Heart left ventricle (tissue), 16 donors: Measurements from ENCODE around the gene ATPAF2. TPM values are rescaled to one million over a fixed set of nuclear protein-coding genes. Genes with fewer than 3 reads are reported as not detected.

ENCODE experiments used
- ATAC-seq, 4 donors: fragments of 200-7000 bp; cut with Tn5 transposase; one replicate each; pipeline ENCODE4 v1.9.1; 2020 to 2022; ENCODE audit warnings: moderate library complexity in 4 of 4, mild to moderate bottlenecking in 3 of 4, moderate number of reproducible peaks in 1 of 4
- DNase-seq, 5 donors: peaks; one replicate each; pipeline ENCODE4 v3.0.0-alpha.2; 2020
- H3K27ac ChIP-seq, 12 donors: fragments of 200-600 bp; sonication (generic) in 4 of 12; one replicate each; pipeline versions ENCODE4 v1.5.0 to v1.8.0; 2016 to 2022; ENCODE audit warnings: mild to moderate bottlenecking in 2 of 12
- H3K27me3 ChIP-seq, 9 donors: fragments of 200-600 bp; sonication (generic) in 2 of 9; one replicate each; pipeline versions ENCODE4 v1.5.1 to v1.8.0; 2016 to 2022; ENCODE audit warnings: mild to moderate bottlenecking in 3 of 9
- H3K36me3 ChIP-seq, 9 donors: fragments of 200-600 bp; sonication (generic) in 2 of 9; one replicate each; pipeline versions ENCODE4 v1.5.0 to v1.8.0; 2018 to 2022; ENCODE audit warnings: mild to moderate bottlenecking in 2 of 9
- H3K4me1 ChIP-seq, 12 donors: fragments of 200-600 bp; sonication (generic) in 4 of 12; one replicate each; pipeline versions ENCODE4 v1.5.0 to v1.8.0; 2016 to 2022; ENCODE audit warnings: mild to moderate bottlenecking in 3 of 12
- H3K4me3 ChIP-seq, 12 donors: fragments of 200-600 bp; sonication (generic) in 4 of 12; one replicate each; pipeline versions ENCODE4 v1.5.0 to v1.8.0; 2017 to 2022; ENCODE audit warnings: mild to moderate bottlenecking in 9 of 12, moderate library complexity in 4 of 12
- H3K9me3 ChIP-seq, 12 donors: fragments of 200-600 bp; sonication (generic) in 4 of 12; one replicate each; pipeline versions ENCODE4 v1.5.0 to v1.8.0; 2016 to 2022; ENCODE audit warnings: mild to moderate bottlenecking in 1 of 12
- CTCF ChIP-seq, 12 donors: fragments of 200-600 bp; sonication (generic) in 4 of 12; IDR thresholded peaks; one replicate each; pipeline versions ENCODE4 v1.5.0 to v1.8.0; 2018 to 2022; ENCODE audit warnings: antibody characterized with exemption in 12 of 12, mild to moderate bottlenecking in 5 of 12
- POLR2A ChIP-seq, 2 donors: fragments of 450-650 bp; IDR thresholded peaks; one replicate each; pipeline ENCODE4 v1.6.1; 2017; ENCODE audit warnings: antibody characterized with exemption in 2 of 2, mild to moderate bottlenecking in 2 of 2, moderate library complexity in 2 of 2
- WGBS, 4 donors: extraction: QIAGEN DNeasy Blood & Tissue Kit in 2 of 4; methylation state at CpG; one replicate each; pipeline versions ENCODE4 v1.1.5 to v1.1.7; 2013 to 2018; 5-methylcytosine and 5-hydroxymethylcytosine counted together
- intact Hi-C, 10 donors: fragments of 100-400 bp; cut with DNase I; formaldehyde crosslinking; loops; one replicate each; pipeline versions ENCODE4 v1.11.1 to v1.14.2; 2022
- polyA plus RNA-seq, 2 donors: library from polyadenylated mRNA; stranded (reverse); fragments of 200-250 nt; gene quantifications; one replicate each; pipeline ENCODE4 v1.2.3, GENCODE V29; 2013
- total RNA-seq, 9 donors: library from RNA; depleted of rRNA in 2 of 9; stranded (reverse); fragments of >200 nt in 2 of 9; fragmentation: NEBNext Ultra II Directional in 3 of 9; extraction: Animal tissue kit (Norgen Biotek cat#: 25700) in 3 of 9; gene quantifications; one replicate each; pipeline versions ENCODE4 v1.1.0 to v1.2.4, GENCODE V29; 2016 to 2023
- donor health status: ischemic (EF 13 %, LVEDD 7.1; RV severe dilation, severe dysfunction).
- donor health status: healthy with polysubstance abuse.
- donor health status: DM: no; HTN: yes; CAD: no.
- donor health status: DM: no; HTN: no; CAD: no.
- donor health status: ischemic (EF 25% LVEDD 6.9; RV normal size, moderate dysfunction).
- donor health status: ischemic (EF 25% LVEDD 5.7; RV mildly dilated, moderate dysfunction).
- donor health status: healthy.
- donor health status: DM: yes; HTN: yes; CAD: no.
- donor health status: ischemic (EF 35%, LVEDD 5.7; RV mildly dilated, moderate dysfunction).
- donor health status: nonischemic (EF 11% LVEDD 7.7; RV severe dilation, severe dysfunction).
- donor health status: DM: yes; HTN: yes; CAD: no.
- donor health status: PGD.
- donor health status: ischemic (EF 29% LVEDD 5.4; RV normal size, mild dysfunction).
- donor health status: nonischemic (EF 23%, LVEDD 6.1; RV moderate dilation, normal function).

ATPAF2 gene
- total and polyA plus RNA-seq, 11 donors = 25.6 to 51.4 (median 37.6) TPM

- DNase-seq = no peak
- TF ChIP-seq CTCF (IDR thresholded peaks at IDR 0.05) (no peak), POLR2A (IDR thresholded peaks at IDR 0.05) (no peak)
- Histone ChIP-seq H3K36me3 (peaks cover 0 to 50% (median 20%) of the 10 kb centered on the region in 9 donors), H3K4me1 (peaks cover 0 to 33% (median 18%) of the 10 kb centered on the region in 12 donors), H3K27ac (peak overlapping the region in 2 of 12 donors; percentile 34 to 45), H3K9me3 (no peaks in the 10 kb centered on the region), H3K4me3 (no peak overlapping the region), H3K27me3 (no peaks in the 10 kb centered on the region)
- intact Hi-C loops = no loop called here
- 66 to 77% (median 73%) methylated on average over 2 of the region's 2 CpGs for whole genome bisulfite sequencing, 4 donors
- no peak for ATAC-seq
Measured at GRCh38 chr17:18019838-18020154, 19.2 kb downstream of the ATPAF2 start.

GRCh38 chr17:18018411-18018921 lies 20.5 kb downstream of the ATPAF2 start:
- WGBS, 4 donors = 87 to 90% (median 89%) methylated on average over 12 to 15 of the region's 15 CpGs
- ATAC-seq (peak in 2 of 4 donors; percentile 8 to 18), DNase-seq (no peak)
- H3K27me3 ChIP-seq = no peaks in the 10 kb centered on the region
- peak overlapping the region in 9 of 12 donors; percentile 30 to 93 (median 78) for H3K27ac ChIP-seq
- peaks cover 0 to 43% (median 19%) of the 10 kb centered on the region in 9 donors for H3K36me3 ChIP-seq
- H3K4me1 ChIP-seq = peaks cover 0 to 33% (median 18%) of the 10 kb centered on the region in 12 donors
- H3K4me3 ChIP-seq = no peak overlapping the region
- H3K9me3 ChIP-seq = no peaks in the 10 kb centered on the region
- no peak for TF ChIP-seq CTCF (IDR thresholded peaks at IDR 0.05)
- no peak for TF ChIP-seq POLR2A (IDR thresholded peaks at IDR 0.05)
- intact Hi-C loops = no loop called here

- peak; percentile 3 to 36 (median 23) for ATAC-seq
- intact Hi-C loops = no loop called here
Measured at GRCh38 chr17:18017958-18018357, 21.0 kb downstream of the ATPAF2 start.

GRCh38 chr17:18016426-18016825 lies 22.5 kb downstream of the ATPAF2 start:
- Histone ChIP-seq H3K27ac (peak overlapping the region in 3 of 12 donors; percentile 77 to 90 (median 83)), H3K36me3 (peaks cover 0 to 43% (median 18%) of the 10 kb centered on the region in 9 donors), H3K27me3 (no peaks in the 10 kb centered on the region), H3K9me3 (no peaks in the 10 kb centered on the region), H3K4me3 (no peak overlapping the region), H3K4me1 (peaks cover 0 to 31% (median 18%) of the 10 kb centered on the region in 12 donors)
- DNase-seq (no peak), ATAC-seq (no peak)
- TF ChIP-seq CTCF (IDR thresholded peaks at IDR 0.05) = no peak
- no peak for TF ChIP-seq POLR2A (IDR thresholded peaks at IDR 0.05)
- WGBS, 4 donors = 86 to 97% (median 91%) methylated on average over 12 of the region's 12 CpGs
- intact Hi-C loops = no loop called here

More at GRCh38 chr17:18017958-18018357, 21.0 kb downstream of the ATPAF2 start:
- no peak overlapping the region for H3K4me3 ChIP-seq
- peaks cover 0 to 33% (median 18%) of the 10 kb centered on the region in 12 donors for H3K4me1 ChIP-seq
- no peak for DNase-seq
- no peaks in the 10 kb centered on the region for H3K9me3 ChIP-seq
- TF ChIP-seq POLR2A (IDR thresholded peaks at IDR 0.05) = no peak
- no peak for TF ChIP-seq CTCF (IDR thresholded peaks at IDR 0.05)
- H3K27me3 ChIP-seq = no peaks in the 10 kb centered on the region
- H3K27ac ChIP-seq = peak overlapping the region in 10 of 12 donors; percentile 30 to 93 (median 78)
- 36 to 44% (median 41%) methylated on average over 3 of the region's 3 CpGs for WGBS, 4 donors
- H3K36me3 ChIP-seq = peaks cover 0 to 47% (median 19%) of the 10 kb centered on the region in 9 donors
